OCI-LY1 (cell line): ENCODE measurements around the gene CD79B.

Experiments used
- EZH2 ChIP-seq: fragments of 200-600 bp; sonication (generic), shearing (Covaris generic); IDR thresholded peaks from 2 replicates; pipeline ENCODE4 v1.8.0; 2017; ENCODE audit warnings: borderline replicate concordance, mixed run types, mild to moderate bottlenecking, antibody characterized with exemption, low read length, moderate library complexity, mixed read lengths
- TF ChIP-seq, protein P1 (sequence below): fragments of 200-600 bp; sonication (generic), shearing (Covaris generic); IDR thresholded peaks from 2 replicates; pipeline ENCODE4 v1.5.1; 2017; ENCODE audit warnings: mild to moderate bottlenecking, antibody characterized with exemption, low read length, moderate library complexity, mixed read lengths

DNA sequence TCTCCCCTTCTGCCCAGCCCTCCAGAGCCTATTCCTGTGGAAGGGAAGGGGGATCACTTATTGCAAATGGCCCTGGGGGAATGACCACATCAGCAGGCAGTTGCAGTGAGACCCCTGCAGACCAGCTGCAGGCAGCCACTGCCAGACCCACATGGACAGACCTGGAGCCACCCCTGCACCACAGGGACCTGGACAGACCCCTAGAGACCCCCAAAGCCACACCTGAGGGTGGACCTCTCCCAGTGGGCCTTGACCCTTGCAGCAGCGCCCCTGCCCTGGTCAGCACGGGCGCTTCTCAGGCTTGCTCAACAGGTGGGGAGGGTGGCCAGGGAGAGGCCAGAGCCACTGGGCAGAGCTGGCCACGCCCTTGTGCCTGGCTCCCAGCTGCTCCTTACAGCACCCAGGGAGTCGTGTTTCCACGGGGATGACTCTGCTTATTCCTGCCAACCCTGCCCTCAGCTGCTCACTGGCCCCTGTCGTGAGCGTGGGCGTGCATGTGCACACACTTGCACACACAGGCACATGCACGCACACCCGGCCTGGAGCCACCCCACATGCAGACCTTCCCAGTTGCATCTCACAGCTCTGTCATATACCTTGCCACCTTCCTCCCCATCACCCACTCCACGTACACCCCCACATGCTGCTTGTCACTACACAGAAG is 41.9 kb upstream of the CD79B start:
- TF ChIP-seq, protein P1, sequence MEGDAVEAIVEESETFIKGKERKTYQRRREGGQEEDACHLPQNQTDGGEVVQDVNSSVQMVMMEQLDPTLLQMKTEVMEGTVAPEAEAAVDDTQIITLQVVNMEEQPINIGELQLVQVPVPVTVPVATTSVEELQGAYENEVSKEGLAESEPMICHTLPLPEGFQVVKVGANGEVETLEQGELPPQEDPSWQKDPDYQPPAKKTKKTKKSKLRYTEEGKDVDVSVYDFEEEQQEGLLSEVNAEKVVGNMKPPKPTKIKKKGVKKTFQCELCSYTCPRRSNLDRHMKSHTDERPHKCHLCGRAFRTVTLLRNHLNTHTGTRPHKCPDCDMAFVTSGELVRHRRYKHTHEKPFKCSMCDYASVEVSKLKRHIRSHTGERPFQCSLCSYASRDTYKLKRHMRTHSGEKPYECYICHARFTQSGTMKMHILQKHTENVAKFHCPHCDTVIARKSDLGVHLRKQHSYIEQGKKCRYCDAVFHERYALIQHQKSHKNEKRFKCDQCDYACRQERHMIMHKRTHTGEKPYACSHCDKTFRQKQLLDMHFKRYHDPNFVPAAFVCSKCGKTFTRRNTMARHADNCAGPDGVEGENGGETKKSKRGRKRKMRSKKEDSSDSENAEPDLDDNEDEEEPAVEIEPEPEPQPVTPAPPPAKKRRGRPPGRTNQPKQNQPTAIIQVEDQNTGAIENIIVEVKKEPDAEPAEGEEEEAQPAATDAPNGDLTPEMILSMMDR, result no peak
- no peak for TF ChIP-seq EZH2
